HT-29 (cell line): ENCODE data around the gene CEBPG. TPM values are rescaled to one million over a fixed set of nuclear protein-coding genes. Genes with fewer than 3 reads are reported as not detected.
A peak's percentile ranks its signal among the peaks of the same experiment; 100 is the strongest.

Source experiments
- DNase-seq: peaks from one replicate; pipeline ENCODE4 v3.0.0-alpha.2; 2015; ENCODE audit warnings: low spot score
- total RNA-seq: library from RNA; depleted of rRNA; stranded (reverse); fragments of >200 nt; shearing (Covaris generic); gene quantifications from 2 replicates; pipeline ENCODE4 v1.2.3, GENCODE V29; 2014; rRNA removed

Gene CEBPG
- total RNA-seq, 1 experiment from 2014 or later = 37.4 TPM

- DNase-seq = no peak
Observed at GRCh38 chr19:33418871-33419787, 45.6 kb downstream of the CEBPG start.

- no peak for DNase-seq
Observed at GRCh38 chr19:33419788-33420130, 46.2 kb downstream of the CEBPG start.

DNA sequence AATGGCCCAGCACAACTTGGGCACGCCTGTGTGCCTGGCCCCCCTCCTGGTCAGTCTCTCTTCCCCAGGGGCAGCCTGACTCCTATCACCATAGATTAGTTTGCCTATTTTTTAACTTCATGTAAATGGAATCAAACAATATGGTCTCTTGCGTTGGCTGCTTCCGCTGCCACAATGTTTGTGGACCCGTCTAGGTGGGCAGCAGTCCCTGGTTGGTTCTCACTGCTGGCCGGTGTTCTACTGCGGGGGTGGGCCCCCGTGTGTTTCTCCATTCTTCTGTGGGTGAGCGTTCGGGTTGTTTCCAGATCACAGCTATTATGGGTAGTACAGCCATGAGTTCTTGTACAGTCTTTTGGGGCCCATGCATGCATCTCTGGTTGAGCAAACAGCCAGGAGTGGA, 47.3 kb downstream of the CEBPG start:
- DNase-seq = no peak

DNA sequence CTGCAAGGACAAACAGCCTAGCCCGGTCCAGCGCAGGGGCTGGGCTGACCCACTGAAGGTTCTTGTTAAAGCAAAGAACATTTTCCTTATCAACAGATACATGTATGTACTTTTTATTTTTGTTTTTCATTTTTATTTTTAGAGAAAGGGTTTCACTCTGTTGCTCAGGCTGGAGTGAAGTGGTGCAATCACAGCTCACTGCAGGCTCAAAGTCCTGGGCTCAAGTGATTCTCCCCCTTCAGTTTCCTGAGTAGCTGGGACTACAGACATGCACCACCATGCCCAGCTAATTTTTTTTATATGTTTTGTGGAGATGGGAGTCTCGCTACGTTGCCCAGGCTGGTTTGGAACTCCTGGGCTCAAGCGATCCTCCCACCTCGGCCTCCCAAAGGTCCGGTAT, 47.9 kb downstream of the CEBPG start:
- no peak for DNase-seq

- no peak for DNase-seq
Observed at GRCh38 chr19:33422369-33423180, 49.1 kb downstream of the CEBPG start.

DNA sequence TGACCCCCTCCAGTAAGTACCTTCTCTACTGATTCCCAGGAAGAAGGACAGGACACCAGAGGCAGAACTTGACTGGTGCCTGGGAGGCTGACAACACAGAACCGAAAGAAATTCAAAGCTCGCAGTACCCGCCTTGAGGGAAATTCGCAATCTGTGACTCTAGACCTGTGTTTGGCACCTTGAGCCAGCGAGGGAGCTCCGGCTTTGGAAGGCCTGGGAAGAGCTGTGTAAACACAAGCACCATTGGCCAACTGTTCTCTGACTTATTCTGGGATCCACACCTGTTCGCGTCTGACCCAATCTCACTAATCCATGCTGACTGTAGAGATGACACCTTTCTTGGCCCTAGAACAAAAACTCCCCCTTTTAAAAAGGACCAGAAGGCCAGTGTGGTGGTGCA, 50.7 kb downstream of the CEBPG start:
- no peak for DNase-seq

GRCh38 chr19:33426621-33427361, 53.3 kb downstream of the CEBPG start:
- DNase-seq = no peak

DNA sequence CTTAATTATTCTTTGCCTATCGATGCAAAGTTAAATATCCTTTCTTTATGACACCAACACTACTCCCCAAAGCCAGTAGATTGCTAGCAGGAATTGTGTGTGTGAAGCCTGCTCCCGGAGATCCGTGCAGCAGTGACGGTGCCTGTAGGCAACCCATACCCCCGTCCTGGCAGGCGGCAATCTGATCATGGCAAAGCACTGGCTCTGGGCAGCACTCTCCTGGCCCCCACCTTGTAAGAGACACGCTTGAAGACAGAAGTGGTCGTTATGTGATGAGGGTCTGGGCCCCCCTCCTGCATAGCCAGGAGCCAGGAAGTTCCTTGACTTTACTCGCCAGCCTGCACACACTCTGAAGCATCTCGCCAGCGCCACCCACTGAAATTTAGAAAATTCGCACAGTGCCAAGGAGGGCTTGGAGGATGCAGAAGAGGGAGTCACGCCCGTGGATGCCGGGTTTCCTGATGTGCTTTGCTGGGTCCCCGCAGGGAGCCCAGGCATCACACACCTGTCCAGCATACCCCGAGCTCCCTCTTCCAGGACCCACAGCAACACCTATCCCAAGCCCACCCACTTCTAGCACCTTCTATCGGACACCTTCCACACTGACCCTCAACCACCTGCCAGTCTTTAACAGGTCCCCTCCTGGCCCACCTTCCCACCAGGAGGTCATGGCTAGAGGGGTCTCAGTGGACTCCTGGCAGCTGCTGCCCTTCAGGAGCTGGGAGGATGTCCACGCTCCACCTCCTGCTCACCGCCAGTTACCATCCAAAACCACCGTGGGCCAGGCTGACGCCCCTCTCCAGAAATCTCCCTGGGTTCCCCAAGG, 54.5 kb downstream of the CEBPG start:
- DNase-seq = no peak

- DNase-seq = no peak
Observed at GRCh38 chr19:33428627-33429125, 55.2 kb downstream of the CEBPG start.

GRCh38 chr19:33429891-33430673, 56.6 kb downstream of the CEBPG start:
- DNase-seq = peak; percentile 23

DNA sequence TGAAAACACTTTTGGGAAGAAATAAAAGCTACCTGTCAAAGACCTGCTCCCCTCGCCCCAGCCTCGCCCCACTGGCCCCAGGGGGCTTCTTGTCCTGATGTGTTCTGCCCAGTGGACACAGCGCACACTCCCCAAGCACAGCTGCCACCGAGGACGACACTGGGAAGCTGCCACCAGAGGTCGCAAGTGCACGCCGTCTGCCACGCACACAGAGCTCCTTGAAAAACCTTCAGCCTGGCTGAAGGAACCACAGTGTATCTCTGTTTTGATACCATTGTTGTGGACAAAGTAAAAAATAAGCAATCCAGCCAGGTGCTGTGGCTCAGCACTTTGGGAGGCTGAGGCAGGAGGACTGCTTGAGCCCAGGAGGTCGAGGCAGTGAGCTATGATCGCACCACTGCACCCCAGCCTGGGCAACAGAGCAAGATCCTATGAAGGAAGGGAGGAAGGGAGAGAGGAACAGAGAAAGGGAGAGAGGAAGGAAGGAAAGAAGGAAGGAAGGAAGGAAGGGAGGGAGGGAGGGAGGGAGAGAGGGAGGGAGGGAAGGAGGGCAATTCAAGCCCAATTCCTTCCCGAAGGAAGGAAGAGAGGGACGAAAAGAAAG, 57.3 kb downstream of the CEBPG start:
- DNase-seq = peak; percentile 90

DNA sequence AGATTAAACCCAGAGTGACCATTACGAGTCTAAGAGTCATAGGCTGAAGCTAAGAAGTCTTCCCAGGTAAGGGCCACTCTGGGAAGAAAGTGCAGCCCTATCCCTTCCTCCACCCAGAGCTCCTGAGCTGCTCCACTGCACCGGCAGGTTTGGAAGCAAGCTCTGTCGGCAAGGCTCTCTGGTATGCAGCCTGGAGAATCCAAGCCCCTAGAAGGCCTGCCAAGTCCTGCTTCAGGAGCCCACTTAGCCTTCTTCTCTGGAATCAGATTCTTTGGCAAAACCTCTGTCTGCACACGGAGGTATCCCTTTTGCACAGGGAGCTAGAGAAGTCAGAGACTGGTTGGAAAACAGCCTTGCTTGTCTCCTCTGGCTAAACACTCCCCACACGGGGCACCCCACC, 58.5 kb downstream of the CEBPG start:
- no peak for DNase-seq

Other genes with a start within 250 kb of the CEBPG start
- not detected in 2 replicates for gene WDR88, start 241.6 kb upstream of the CEBPG start, total RNA-seq
- gene LRP3, start 179.4 kb upstream of the CEBPG start, total RNA-seq = not detected in 2 replicates
- gene SLC7A10, start 147.9 kb upstream of the CEBPG start, total RNA-seq = not detected in 2 replicates
- 16.9 and 21.3 TPM in 2 replicates for gene CEBPA, start 71.2 kb upstream of the CEBPG start, total RNA-seq
- gene PEPD, start 148.1 kb downstream of the CEBPG start, total RNA-seq = 53.0 and 66.1 TPM in 2 replicates
- gene CHST8, start 248.2 kb downstream of the CEBPG start, total RNA-seq = not detected in 2 replicates